HepG2 (cell line): ENCODE measurements around the gene NOP9. TPM values are rescaled to one million over a fixed set of nuclear protein-coding genes. Genes with fewer than 3 reads are reported as not detected.

Source experiments
- DR1 ChIP-seq: sonication (generic); formaldehyde crosslinking; IDR thresholded peaks from 2 replicates; pipeline ENCODE4 v1.8.0; 2021; ENCODE audit warnings: mild to moderate bottlenecking, missing genetic modification reagents, inconsistent platforms
- JARID2 ChIP-seq: sonication (generic); formaldehyde crosslinking; IDR thresholded peaks from 2 replicates; pipeline ENCODE4 v1.8.1; 2023; ENCODE audit warnings: missing genetic modification reagents, inconsistent platforms; ENCODE audit not compliant: insufficient replicate concordance
- MATR3 ChIP-seq: sonication (generic); formaldehyde crosslinking; IDR thresholded peaks from 2 replicates; pipeline ENCODE4 v1.4.0; 2020; ENCODE audit warnings: missing genetic modification reagents
- MED8 ChIP-seq: sonication (generic); formaldehyde crosslinking; IDR thresholded peaks from 2 replicates; pipeline ENCODE4 v1.8.1; 2023; ENCODE audit warnings: mild to moderate bottlenecking, missing genetic modification reagents; ENCODE audit not compliant: insufficient replicate concordance
- MTF2 ChIP-seq: sonication (generic); formaldehyde crosslinking; IDR thresholded peaks from 2 replicates; pipeline ENCODE4 v1.5.0; 2020; ENCODE audit warnings: missing genetic modification reagents, borderline replicate concordance
- PCBP2 ChIP-seq: fragments of 200-400 bp; formaldehyde crosslinking; optimal IDR thresholded peaks from 2 replicates; pipeline ENCODE3; 2018; ENCODE audit warnings: low read length, low read depth; ENCODE audit not compliant: poor library complexity, severe bottlenecking
- RBM22 ChIP-seq: fragments of 200-400 bp; formaldehyde crosslinking; optimal IDR thresholded peaks from 2 replicates; pipeline ENCODE3; 2017; ENCODE audit warnings: mild to moderate bottlenecking, low read length, moderate library complexity
- SCMH1 ChIP-seq: sonication (generic); formaldehyde crosslinking; IDR thresholded peaks from 2 replicates; pipeline ENCODE4 v1.9.0; 2021; ENCODE audit warnings: missing genetic modification reagents, mild to moderate bottlenecking, borderline replicate concordance
- ZBTB2 ChIP-seq: sonication (generic); formaldehyde crosslinking; IDR thresholded peaks from 2 replicates; pipeline ENCODE4 v1.8.0; 2022; ENCODE audit warnings: low read depth, missing genetic modification reagents
- ZBTB37 ChIP-seq: sonication (generic); formaldehyde crosslinking; IDR thresholded peaks from 2 replicates; pipeline ENCODE4 v1.4.0; 2020; ENCODE audit warnings: mild to moderate bottlenecking, missing genetic modification reagents
- ZFP36 ChIP-seq: fragments of 150-350 bp; IDR thresholded peaks from 2 replicates; pipeline ENCODE4 v1.6.1; 2018; ENCODE audit warnings: borderline replicate concordance, low read length, low read depth; ENCODE audit not compliant: partially characterized antibody
- ZFP62 ChIP-seq: sonication (generic); formaldehyde crosslinking; IDR thresholded peaks from 2 replicates; pipeline ENCODE4 v1.4.0; 2020; ENCODE audit warnings: missing genetic modification reagents
- ZNF205 ChIP-seq: IDR thresholded peaks from 2 replicates; pipeline ENCODE4 v1.6.1; 2018; ENCODE audit warnings: missing biosample characterization, missing genetic modification reagents
- ZNF253 ChIP-seq: sonication (generic); formaldehyde crosslinking; IDR thresholded peaks from 2 replicates; pipeline ENCODE4 v1.8.0; 2022; ENCODE audit warnings: mild to moderate bottlenecking, missing genetic modification reagents, borderline replicate concordance
- ZNF460 ChIP-seq: sonication (generic); formaldehyde crosslinking; IDR thresholded peaks from 2 replicates; pipeline ENCODE4 v1.5.1; 2020; ENCODE audit warnings: missing genetic modification reagents, mild to moderate bottlenecking, borderline replicate concordance
- ZNF496 ChIP-seq: sonication (generic); formaldehyde crosslinking; IDR thresholded peaks from 2 replicates; pipeline ENCODE4 v1.8.1; 2023; ENCODE audit warnings: mild to moderate bottlenecking, moderate library complexity, missing genetic modification reagents; ENCODE audit not compliant: insufficient replicate concordance
- ZNF547 ChIP-seq: sonication (generic); formaldehyde crosslinking; IDR thresholded peaks from 2 replicates; pipeline ENCODE4 v1.5.1; 2020; ENCODE audit warnings: mild to moderate bottlenecking, missing genetic modification reagents
- ZNF558 ChIP-seq: sonication (generic); formaldehyde crosslinking; IDR thresholded peaks from 2 replicates; pipeline ENCODE4 v1.9.0; 2022; ENCODE audit warnings: mild to moderate bottlenecking, missing genetic modification reagents, borderline replicate concordance
- ZNF570 ChIP-seq: sonication (generic); formaldehyde crosslinking; IDR thresholded peaks from 2 replicates; pipeline ENCODE4 v1.4.0; 2020; ENCODE audit warnings: mild to moderate bottlenecking, missing genetic modification reagents, borderline replicate concordance
- ZNF672 ChIP-seq: sonication (generic); formaldehyde crosslinking; IDR thresholded peaks from 2 replicates; pipeline ENCODE4 v1.8.1; 2022; ENCODE audit warnings: missing genetic modification reagents
- polyA plus RNA-seq, 8 experiments: library from polyadenylated mRNA; depleted of rRNA in 3 of 8; stranded (reverse) in 7 of 8; unstranded in 1 of 8; fragments of >200 nt; fragmentation: Illumina TruSeq in 4 of 8; extraction: Trizol in 4 of 8; gene quantifications; 2 replicates each; pipeline versions ENCODE4 v1.2.1 to v1.2.3, GENCODE V29; 2011 to 2016; ENCODE audit warnings: low read depth in 4 of 8, missing spikeins in 1 of 8, mixed read lengths in 1 of 8; ENCODE audit not compliant: insufficient read depth in 1 of 8
- total RNA-seq, 5 experiments: library from RNA; depleted of rRNA; stranded (reverse); fragments of >200 nt; fragmentation: Illumina TruSeq; extraction: Trizol; gene quantifications; 2 replicates each; pipeline ENCODE4 v1.2.3, GENCODE V29; 2016; ENCODE audit warnings: low read depth in 1 of 5
- TF ChIP-seq, protein P1 (sequence below): sonication (generic); formaldehyde crosslinking; IDR thresholded peaks from 2 replicates; pipeline ENCODE4 v1.4.0; 2020; ENCODE audit warnings: missing genetic modification reagents, mild to moderate bottlenecking, borderline replicate concordance
- TF ChIP-seq, protein P2 (sequence below): sonication (generic); formaldehyde crosslinking; IDR thresholded peaks from 2 replicates; pipeline ENCODE4 v1.4.0; 2020; ENCODE audit warnings: missing genetic modification reagents

The NOP9 gene
- total and polyA plus RNA-seq, 2 of the 13 experiments (the other 11 are each of a cell fraction or from before 2014, with no cell fraction given): 24.5 to 61.6 TPM

- no peak for TF ChIP-seq SCMH1 (CRISPR knock-in tag)
- peak; percentile 66; the same call in 1 of the 2 replicates for TF ChIP-seq ZNF570 (CRISPR knock-in tag)
- TF ChIP-seq DR1 (CRISPR knock-in tag): no peak; the same call in 1 of the 2 replicates
- TF ChIP-seq, protein P1, sequence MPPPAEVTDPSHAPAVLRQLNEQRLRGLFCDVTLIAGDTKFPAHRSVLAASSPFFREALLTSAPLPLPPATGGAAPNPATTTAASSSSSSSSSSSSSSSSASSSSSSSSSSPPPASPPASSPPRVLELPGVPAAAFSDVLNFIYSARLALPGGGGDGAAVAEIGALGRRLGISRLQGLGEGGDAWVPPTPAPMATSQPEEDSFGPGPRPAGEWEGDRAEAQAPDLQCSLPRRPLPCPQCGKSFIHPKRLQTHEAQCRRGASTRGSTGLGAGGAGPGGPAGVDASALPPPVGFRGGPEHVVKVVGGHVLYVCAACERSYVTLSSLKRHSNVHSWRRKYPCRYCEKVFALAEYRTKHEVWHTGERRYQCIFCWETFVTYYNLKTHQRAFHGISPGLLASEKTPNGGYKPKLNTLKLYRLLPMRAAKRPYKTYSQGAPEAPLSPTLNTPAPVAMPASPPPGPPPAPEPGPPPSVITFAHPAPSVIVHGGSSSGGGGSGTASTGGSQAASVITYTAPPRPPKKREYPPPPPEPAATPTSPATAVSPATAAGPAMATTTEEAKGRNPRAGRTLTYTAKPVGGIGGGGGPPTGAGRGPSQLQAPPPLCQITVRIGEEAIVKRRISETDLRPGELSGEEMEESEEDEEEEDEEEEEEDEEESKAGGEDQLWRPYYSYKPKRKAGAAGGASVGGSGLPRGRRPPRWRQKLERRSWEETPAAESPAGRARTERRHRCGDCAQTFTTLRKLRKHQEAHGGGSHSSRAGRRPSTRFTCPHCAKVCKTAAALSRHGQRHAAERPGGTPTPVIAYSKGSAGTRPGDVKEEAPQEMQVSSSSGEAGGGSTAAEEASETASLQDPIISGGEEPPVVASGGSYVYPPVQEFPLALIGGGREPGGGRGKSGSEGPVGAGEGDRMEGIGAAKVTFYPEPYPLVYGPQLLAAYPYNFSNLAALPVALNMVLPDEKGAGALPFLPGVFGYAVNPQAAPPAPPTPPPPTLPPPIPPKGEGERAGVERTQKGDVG: peak; percentile 83
- TF ChIP-seq ZNF558 (CRISPR knock-in tag): no peak
- no peak for TF ChIP-seq MATR3 (CRISPR knock-in tag)
- TF ChIP-seq ZNF672: no peak
- no peak for TF ChIP-seq MTF2 (CRISPR knock-in tag)
- no peak for TF ChIP-seq ZFP36
- no peak for TF ChIP-seq ZNF460 (CRISPR knock-in tag)
- TF ChIP-seq ZFP62 (CRISPR knock-in tag): no peak
- no peak for TF ChIP-seq JARID2 (CRISPR knock-in tag)
- TF ChIP-seq RBM22: no peak
- peak; percentile 69 for TF ChIP-seq PCBP2
- TF ChIP-seq, protein P2, sequence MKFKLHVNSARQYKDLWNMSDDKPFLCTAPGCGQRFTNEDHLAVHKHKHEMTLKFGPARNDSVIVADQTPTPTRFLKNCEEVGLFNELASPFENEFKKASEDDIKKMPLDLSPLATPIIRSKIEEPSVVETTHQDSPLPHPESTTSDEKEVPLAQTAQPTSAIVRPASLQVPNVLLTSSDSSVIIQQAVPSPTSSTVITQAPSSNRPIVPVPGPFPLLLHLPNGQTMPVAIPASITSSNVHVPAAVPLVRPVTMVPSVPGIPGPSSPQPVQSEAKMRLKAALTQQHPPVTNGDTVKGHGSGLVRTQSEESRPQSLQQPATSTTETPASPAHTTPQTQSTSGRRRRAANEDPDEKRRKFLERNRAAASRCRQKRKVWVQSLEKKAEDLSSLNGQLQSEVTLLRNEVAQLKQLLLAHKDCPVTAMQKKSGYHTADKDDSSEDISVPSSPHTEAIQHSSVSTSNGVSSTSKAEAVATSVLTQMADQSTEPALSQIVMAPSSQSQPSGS (CRISPR knock-in tag): peak; percentile 80
- no peak for TF ChIP-seq ZBTB2
- TF ChIP-seq ZNF547: peak; percentile 38
- TF ChIP-seq ZNF205: peak; percentile 89; the same call in 1 of the 2 replicates
- TF ChIP-seq ZNF253 (CRISPR knock-in tag): no peak
- no peak; the same call in 1 of the 2 replicates for TF ChIP-seq ZBTB37 (CRISPR knock-in tag)
- TF ChIP-seq MED8 (CRISPR knock-in tag): peak; percentile 56
- TF ChIP-seq ZNF496 (CRISPR knock-in tag): no peak
Observed at GRCh38 chr14:24307575-24308341, 8.1 kb downstream of the NOP9 start, which contains the start of gene CIDEB (continued).
